ENCODE results near the gene SMO. TPM values are rescaled to one million over a fixed set of nuclear protein-coding genes. Genes with fewer than 3 reads are reported as not detected.
"Not testable (repeated sequence)": the region's sequence is repeated elsewhere in the genome, so short reads cannot be mapped to it uniquely, and the experiment has no call there.

Gene SMO
- polyA plus RNA-seq, 3 donors: 96.2 to 110 (median 101) TPM

DNA sequence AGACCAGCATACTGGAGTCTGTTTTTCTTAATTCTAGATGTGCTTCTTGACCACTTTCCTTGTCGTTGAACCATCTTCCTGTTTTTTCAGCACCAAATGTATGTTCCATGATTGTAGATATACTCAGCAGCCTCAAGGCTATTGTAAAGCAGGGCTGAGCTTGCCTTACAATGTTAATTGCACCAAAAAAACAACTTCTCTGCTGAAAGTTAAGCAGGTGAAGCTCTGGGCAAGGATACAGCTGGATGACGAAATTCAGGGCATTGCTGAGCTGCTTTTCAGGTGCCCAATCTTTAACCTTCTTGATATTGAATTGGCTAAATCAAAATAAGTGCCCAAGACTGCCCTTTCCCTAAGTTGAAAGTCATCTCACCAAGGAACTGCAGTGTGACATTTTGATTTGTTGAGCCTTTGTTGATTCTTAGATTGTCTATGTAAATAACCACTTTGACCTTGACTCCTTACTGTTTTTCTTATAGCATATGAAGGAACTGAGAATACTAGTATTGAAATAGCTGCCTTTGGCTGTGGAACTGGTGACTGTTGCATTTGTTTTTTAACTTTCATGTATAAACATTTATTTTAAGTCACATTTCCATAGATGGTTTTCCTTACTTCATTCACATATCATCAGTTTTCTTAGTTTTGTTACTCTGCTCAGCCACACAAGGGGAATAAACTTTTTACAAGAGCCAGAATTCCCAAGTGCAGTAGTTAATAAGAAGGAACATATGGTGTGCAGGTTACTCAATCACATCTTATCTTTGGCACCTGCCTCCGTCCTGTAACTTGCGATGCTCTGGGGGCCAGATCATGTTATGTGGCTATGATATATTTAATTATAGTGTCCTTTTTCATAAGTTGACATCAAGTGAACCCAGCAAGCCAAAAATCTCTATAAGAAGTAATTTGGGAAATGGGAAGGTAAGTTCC, 39.5 kb downstream of the SMO start:
- DNase-seq (ENCODE audit: low read depth in 3 of 3, low spot score in 2 of 3): no peak

DNA sequence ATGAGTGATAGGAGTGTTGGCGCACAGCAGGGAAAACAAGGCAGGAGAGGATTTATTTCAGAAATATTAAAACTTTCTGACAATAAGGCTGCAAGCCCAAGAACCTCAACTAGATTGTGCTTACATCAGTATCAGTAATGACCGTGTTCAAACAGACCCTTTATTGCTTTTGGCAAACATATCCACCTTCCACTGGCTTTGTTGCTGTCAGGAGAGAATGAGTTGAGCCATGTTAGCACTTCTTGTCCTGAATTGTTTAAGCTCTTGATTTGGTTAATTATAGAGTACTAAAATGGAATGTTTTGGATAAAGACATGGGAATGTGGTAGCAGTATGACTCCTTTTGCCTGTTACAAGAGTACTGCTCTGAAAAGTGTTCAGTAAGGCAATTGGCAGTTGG, 40.2 kb downstream of the SMO start:
- DNase-seq (ENCODE audit: low read depth in 3 of 3, low spot score in 2 of 3): no peak

DNA sequence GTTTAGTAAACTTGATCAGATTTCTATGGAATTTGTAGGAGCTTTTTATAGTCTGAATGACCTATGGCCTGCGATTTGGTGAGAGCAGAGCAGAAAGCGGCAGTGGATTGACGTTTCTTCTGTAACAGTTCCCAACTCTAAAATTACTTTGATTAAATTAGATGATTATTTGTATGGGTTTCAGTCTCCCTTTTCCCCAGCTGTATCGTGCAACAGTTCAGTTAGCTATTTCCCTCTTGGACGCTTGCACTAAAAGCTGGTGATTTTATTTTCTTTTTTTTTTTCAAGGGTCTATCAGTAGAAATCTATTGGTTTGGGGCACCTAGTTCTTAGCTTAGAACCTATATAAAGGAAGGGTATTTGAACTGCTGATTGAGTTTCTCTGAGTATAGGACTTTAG, 43.2 kb downstream of the SMO start:
- no peak for DNase-seq (ENCODE audit: low read depth in 3 of 3, low spot score in 2 of 3)

DNA sequence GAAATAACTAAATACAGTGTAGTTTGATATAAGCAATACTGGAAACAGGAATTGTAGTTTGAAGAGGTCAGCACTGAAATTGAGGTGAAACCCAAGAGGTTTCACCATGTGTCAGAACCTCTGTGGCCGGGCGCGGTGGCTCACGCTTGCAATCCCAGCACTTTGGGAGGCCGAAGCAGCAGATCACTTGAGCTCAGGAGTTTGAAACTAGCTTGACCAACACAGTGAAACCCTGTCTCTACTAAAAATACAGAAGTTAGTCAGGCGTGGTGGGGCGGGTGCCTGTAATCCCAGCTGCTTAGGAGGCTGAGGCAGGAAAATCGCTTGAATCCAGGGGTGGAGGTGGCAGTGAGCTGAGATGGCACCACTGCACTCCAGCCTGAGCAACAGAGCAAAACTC, 50.1 kb downstream of the SMO start:
- DNase-seq (ENCODE audit: low read depth in 3 of 3, low spot score in 2 of 3): no peak

- no peak for DNase-seq (ENCODE audit: low read depth in 3 of 3, low spot score in 2 of 3)
Observed at GRCh38 chr7:129240119-129240820, 51.8 kb downstream of the SMO start.

DNA sequence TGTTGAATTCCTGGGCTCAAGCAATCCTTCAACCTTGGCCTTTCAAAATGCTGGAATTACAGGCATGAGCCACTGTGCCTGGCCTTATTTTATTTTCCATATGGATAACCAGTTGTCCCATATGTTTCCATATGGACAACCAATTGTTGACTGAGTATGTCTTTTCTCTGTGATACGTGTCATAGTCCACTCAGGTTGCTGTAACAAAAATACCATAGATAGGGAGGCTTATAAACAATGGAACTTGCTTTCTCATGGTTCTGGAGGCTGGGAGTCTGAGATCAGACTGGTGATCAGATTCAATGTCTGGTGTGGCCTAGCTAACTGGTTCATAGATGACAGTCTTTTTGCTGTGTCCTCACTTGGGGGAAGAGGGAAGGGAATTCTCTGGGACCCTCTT, 55.8 kb downstream of the SMO start:
- no peak for DNase-seq (ENCODE audit: low read depth in 3 of 3, low spot score in 2 of 3)

- no peak for DNase-seq (ENCODE audit: low read depth in 3 of 3, low spot score in 2 of 3)
Observed at GRCh38 chr7:129245533-129245932, 57.1 kb downstream of the SMO start.

DNA sequence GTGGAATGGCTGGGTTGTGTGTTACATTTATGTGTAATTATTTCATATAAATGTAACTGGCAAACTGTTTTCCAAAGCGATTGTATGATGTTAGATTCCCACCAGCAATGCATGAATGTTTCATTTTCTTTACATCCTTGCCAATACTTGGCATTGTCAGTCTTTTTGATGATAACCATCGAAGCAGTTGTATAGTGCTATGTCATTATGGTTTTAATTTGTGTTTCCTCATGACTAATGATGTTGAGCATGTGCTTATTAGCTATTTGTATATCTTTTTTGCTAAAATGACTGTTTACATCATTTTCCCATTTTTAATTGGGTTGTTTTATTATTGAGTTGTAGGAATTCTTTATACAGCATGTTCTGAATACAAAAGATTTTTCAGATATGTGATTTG, 58.7 kb downstream of the SMO start:
- no peak for DNase-seq (ENCODE audit: low read depth in 3 of 3, low spot score in 2 of 3)

DNA sequence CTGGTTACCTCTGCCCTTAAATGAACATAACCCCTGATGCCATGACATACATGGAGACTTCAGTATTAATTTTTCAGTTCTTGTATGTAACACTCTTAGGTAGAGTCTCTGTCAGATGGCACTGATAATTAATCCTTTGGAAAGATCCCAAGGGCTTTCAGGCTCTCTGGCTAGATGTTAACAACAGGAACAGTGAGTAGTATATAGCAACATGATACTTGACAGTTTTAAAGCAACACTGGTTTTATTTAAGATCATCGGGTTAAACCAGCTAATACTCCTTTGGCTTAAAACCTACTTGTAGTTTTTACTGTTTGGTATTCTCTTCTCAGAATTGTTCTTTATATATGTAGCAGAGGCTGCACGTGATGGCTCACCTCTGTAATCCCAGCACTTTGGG, 63.7 kb downstream of the SMO start:
- no peak for DNase-seq (ENCODE audit: low read depth in 3 of 3, low spot score in 2 of 3)

DNA sequence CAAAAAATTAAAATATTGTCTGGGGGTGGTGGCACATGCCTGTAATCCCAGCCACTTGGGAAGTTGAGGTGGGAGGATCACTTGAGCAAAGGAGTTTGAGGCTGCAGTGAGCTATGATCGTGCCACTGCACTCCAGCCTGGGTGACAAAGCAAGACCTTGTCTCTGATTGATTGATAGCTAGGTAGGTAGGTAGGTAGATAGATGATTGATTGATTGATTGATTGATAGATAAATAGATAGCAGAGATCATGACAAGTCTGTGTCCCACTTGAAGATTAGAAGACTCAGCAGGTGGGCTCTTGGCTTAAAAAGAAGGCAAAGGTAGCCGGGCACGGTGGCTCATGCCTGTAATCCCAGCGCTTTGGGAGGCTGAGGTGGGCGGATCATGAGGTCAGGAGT, 64.2 kb downstream of the SMO start:
- not testable (repeated sequence) for DNase-seq (ENCODE audit: low read depth in 3 of 3, low spot score in 2 of 3)

- DNase-seq (ENCODE audit: low read depth in 3 of 3, low spot score in 2 of 3): no peak
Observed at GRCh38 chr7:129255800-129256199, 67.4 kb downstream of the SMO start.

- DNase-seq (ENCODE audit: low read depth in 3 of 3, low spot score in 2 of 3): no peak
Observed at GRCh38 chr7:129256221-129256620, 67.8 kb downstream of the SMO start.

- no peak for DNase-seq (ENCODE audit: low read depth in 3 of 3, low spot score in 2 of 3)
Observed at GRCh38 chr7:129257168-129257567, 68.7 kb downstream of the SMO start.

GRCh38 chr7:129258649-129259389, 70.4 kb downstream of the SMO start:
- DNase-seq (ENCODE audit: low read depth in 3 of 3, low spot score in 2 of 3): no peak

GRCh38 chr7:129262324-129262723, 73.9 kb downstream of the SMO start:
- no peak for DNase-seq (ENCODE audit: low read depth in 3 of 3, low spot score in 2 of 3)

Other genes starting within 250 kb of the SMO start
- 10 to 100 TPM; 46.4 to 47.7 (median 47.5) TPM for gene TNPO3, start 133.5 kb upstream of the SMO start, polyA plus RNA-seq (ENCODE audit: insufficient read length in 3 of 3)
- gene TSPAN33, start 43.9 kb upstream of the SMO start, polyA plus RNA-seq (ENCODE audit: insufficient read length in 3 of 3): 10 to 100 TPM; 68.2 to 79.3 (median 69.6) TPM
- gene AHCYL2, start 36.4 kb downstream of the SMO start, polyA plus RNA-seq (ENCODE audit: insufficient read length in 3 of 3): 10 to 100 TPM; 24.8 to 27.8 (median 27.6) TPM
- 1 to 10 TPM; 2.2 to 3.5 (median 3.4) TPM for gene STRIP2, start 245.8 kb downstream of the SMO start, polyA plus RNA-seq (ENCODE audit: insufficient read length in 3 of 3)

Data from right renal cortex interstitium (tissue), 3 donors.